Measurements from ENCODE around the gene ZCCHC7.

ZCCHC7 gene

DNA sequence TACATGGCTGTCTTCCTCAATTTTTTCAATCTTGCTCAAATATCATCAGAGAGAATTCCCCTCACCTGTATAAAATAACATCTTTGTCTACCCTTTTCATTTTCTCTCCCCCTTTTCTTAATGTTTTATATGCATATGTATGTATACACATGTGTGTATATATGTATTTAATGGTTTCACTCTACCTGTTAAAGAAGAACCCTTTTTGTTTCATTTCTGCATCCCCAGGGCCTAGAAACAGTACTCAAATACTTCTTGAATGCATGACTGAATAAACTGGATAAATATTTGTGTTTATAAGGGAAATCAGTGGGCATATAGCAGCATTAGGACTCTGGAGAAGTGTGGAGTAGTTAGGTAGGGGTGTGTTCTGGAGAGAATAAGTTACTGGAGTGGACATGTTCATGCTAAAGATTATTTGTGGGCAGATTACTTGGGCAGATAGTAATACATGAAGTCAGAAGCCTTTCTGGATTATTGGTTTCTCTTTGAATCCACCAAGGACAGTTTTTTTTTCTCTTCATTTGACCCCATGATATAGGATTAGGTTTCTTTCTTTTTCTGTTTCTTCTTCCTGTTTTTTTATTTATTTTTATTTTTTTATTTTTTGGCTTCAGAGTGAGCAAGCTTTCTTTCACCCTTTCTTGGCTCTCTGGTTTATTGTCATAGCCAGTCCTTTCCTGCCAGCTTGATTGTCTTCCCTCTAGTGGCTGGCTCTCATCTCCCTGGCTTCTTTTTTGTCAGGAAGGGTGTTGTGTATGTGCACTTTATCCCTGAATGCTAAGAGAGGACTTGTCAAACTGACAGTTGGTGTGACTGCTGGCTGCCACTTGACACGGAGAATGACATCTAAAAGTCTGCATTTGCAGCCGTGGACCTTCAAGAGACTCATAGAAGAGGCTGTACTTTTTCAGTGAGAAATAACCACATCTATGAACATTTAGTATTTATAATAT, 89.3 kb downstream of the ZCCHC7 start:
- DNase-seq (ENCODE audit: low spot score): no peak

DNA sequence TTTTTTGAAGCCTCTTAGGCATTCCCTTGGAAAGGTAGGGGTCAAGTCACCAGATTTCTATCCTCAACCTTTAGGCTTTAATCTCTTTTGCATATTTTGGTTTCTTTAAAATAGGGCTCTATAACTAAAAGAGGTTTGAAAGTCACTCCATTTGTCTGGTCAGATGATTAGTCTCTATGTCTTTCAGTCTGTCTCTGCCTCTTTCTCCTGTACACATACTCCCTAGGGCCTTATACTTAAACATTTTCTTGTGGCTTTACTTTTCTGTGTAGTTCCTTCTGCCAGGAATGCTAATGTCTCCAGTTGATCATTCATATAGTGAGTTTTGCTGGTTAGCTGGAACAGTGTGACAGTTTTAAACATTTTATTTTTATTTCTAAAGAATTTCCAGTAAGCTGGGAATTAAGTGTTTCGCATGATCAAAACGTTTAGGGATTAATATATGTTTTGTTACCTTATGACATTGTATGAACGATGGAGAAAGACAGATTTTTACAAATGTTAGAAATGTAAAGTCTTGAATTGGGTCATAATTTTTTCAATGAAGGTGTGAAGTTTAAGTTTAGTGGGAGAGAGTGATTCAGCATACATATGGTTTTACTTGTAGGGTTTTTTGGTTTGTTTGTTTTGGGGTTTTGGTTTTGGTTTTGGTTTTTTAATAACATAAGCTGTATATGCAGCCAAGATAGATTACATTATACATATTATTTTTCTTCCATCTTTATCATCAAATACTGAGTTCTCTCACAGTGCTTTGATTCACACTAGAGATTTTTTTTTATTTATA, 90.6 kb downstream of the ZCCHC7 start:
- DNase-seq (ENCODE audit: low spot score): no peak

DNA sequence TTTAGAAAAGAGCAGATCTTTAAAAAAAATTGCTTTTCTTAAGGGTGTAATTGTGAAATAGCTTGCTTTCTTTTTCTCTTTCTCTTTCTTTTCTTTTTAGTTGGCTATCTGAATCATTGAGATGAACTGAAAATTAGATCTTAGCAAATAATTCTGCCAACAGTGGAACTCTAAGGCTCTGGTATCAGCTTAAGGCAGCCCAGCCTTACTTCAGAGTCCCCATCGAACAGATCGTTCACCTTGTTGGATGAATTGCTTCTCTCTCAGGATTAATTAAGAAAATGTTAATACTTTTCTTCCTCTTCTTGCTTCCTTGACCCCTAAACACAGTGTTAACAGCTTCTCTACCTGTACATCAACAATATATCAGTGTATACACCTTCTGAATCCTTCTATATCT, 92.1 kb downstream of the ZCCHC7 start:
- no peak for DNase-seq (ENCODE audit: low spot score)

DNA sequence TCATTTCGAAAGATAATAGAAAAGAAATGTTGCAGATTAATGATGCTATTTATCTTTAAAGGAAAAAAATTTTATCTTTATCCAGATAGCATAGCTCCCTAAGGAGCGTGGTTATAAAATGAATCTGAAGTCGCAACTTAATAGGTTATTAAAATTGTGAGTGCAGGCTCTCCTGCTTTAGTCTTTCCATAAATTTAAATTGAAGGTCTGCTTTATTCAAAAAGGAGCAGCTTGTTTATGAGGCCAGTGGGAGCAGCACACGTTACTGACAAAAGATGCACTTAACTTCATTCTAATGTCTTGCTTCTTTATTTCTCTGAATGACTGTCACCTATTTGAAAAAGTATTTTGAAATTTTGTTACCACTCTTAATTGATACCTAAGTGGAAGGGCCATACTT, 95.0 kb downstream of the ZCCHC7 start:
- DNase-seq (ENCODE audit: low spot score): no peak

DNA sequence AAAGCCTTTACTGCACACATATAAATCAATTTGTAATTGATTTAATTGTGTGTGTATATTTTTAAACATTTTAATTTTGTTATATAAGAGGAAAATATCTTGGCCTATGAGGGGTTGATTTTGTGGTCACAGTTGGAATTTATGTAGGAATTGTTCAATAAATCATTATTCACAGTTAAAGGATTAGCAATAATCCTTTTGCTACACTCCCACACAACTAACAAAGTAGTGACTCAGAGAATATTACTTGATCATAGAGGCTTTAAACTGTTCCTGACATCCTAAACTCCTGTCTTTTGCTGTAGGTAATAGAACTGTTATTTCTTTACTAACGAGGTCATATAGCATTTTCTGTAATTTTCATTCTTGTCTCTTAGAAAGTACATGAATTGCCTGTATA, 95.5 kb downstream of the ZCCHC7 start:
- no peak for DNase-seq (ENCODE audit: low spot score)

DNA sequence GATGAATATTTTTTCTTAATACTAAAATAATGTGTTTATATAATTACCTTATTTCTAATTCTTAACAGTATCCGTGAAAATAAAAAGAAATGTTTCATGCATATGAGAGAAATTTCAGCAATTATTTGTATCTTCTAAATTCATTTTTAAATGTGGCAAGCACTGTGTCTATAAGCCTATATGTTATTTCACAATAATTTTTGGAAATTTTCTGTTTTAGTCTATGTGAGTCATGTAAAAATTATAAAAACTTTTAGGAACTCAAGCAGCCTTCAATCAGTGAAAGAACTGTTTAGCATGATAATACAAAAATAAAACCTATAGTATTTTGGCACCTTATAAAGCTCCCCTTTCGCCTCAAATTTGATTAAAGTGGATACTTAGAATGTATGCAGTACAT, 96.8 kb downstream of the ZCCHC7 start:
- DNase-seq (ENCODE audit: low spot score): no peak

DNA sequence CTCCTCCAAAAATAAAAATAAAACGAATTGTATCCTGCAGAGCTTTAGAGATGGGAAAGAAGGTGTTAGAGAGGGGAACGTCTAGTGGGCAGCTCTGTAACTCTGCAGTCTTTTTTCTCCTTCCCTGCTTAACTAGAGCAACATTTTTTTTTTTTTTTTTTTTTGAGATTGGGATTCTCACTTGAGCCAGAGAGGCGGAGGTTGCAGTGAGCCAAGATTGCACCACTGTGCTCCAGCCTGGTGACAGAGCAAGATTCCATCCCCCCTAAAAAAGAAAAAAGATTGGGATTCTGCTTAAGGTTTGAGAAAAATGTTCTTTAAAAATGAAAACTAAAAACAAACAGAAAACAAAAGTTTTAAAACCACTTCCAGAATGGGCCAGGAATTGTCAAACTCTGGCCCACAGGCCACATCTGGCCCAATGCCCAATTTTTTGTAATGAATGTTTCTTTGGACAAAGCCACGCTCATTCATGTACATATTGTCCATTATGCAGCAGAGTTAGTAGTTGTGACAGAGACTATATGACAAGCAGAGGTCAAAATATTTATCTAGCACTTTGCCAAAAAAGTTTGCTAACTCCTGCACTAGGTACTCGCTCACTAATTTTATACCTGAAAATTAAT, 98.5 kb downstream of the ZCCHC7 start:
- no peak for DNase-seq (ENCODE audit: low spot score)

DNA sequence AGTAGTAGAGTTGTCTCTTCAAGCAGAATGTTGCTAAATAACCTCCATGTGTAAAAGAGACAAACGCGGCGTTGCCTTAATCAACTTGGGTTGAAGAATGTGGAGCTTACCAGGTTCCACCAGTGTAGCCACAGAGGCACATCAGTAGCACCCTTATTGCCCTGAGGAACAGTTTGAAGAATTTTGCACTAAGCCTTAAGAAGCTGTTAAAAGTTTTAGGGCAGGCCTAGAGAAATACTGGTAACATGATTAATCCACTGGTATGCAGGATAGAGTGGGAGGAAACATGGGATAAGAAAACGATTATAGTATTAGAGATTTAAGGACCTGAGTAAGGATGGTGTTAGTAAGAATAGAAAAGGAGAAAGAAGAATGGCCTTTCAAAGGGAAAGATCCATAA, 100.6 kb downstream of the ZCCHC7 start:
- no peak for DNase-seq (ENCODE audit: low spot score)

DNA sequence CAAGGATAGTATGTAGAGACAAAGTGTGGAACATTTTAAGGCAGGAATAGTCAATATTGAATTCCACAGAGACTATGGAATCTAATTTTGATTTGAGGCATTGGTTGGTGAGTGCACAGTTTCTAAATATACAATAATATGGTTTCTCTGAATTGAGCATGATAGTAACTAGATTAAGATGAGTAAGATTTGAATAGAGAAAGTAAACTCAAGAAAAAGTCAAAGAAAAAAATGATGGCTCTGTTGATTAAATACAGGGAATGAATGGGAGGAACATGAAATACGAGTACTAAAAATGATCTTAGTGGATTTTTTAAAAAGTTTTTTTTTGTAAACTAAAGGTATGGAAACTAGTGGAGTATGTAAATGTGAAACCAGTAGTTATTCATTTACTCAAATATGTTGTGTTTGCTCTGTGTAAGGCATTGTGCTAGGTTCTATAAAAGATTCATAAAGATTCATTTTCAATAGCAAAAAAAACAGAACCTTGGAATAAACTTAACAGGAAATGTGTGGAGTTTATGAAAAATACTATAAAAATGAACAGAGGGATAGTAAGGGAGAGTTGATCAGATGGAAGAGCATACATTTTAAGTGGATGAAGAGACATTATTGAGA, 101.2 kb downstream of the ZCCHC7 start:
- DNase-seq (ENCODE audit: low spot score): no peak

DNA sequence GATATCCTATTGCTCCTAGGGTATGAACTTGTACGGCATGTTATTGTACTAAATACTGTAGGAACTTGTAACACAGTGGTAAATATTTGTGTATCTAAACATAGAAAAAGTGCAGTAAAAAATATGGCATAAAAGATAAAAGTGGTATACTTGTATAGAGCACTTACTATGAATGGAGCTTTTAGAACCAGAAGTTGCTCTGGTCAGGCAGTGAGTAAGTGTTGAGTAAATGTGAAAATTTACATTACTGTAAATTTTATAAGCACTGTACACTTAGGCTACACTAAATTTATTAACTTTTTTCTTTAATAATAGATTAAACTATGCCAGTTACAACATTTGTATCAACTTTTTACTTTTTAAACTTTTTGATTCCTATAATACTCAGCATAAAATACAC, 109.1 kb downstream of the ZCCHC7 start:
- no peak for DNase-seq (ENCODE audit: low spot score)

DNA sequence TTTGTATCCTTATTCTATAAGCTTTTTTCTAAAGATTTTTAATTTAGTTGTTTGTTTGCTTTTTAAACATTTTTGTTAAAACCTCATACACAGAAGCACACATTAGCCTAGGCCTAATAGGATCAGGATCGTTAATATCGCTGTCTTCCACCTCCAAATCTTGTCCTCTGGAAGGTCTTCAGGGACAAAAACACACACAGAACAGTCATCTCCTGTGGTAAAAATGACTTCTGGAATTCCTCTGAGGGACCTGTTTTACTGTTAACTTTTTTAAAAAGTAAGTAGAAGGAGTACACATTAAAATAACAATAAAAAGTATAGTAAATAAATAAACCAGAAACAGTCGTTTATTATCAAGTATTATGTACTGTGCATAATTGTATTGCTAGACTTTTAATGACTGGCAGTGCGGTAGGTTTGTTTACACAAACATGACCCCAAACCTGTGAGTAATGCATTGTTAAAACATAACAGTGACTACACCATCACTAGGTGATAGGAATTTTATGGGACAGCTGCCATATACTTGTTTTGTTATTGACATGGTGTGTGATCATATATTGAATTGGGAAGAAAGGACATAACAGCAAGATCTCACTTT, 109.6 kb downstream of the ZCCHC7 start:
- DNase-seq (ENCODE audit: low spot score): no peak

DNA sequence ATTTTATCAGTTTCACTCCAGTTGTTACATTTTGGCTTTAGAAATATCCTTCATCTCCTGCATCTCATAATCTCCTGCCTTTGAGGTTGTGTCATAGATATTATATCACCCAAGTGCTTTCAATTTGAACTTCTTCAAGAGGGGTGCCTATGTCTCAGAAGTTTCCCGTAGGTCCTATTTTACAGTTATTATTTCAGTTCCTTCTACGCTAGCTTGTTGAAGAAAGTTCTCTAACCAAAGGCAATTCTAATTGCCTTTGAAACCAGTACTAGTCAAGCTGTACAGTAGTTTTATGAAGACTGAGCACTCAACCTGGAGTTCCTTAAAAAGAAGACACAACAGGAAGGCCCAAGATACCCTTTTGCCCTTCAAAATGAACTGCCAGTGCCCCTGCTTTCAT, 116.4 kb downstream of the ZCCHC7 start:
- DNase-seq (ENCODE audit: low spot score): no peak

DNA sequence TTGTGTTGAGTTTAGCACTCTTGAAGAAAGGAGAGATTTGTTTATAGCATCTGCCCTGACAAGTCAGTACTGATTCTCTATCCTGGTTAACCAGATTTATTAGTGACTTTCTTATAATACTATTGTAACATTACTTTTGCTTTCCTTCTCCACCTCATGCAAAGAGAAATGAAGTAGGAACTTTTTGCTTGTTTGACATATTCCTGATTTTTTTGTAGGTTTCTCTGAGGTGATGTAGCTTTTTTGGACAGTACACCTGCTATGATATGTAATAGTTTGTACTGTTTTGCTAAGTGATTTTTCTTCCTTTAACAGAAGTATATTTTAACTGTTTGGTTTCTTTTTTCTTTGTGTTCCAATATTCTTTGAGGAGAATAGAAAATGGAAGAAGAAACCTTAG, 117.7 kb downstream of the ZCCHC7 start:
- no peak for DNase-seq (ENCODE audit: low spot score)

DNA sequence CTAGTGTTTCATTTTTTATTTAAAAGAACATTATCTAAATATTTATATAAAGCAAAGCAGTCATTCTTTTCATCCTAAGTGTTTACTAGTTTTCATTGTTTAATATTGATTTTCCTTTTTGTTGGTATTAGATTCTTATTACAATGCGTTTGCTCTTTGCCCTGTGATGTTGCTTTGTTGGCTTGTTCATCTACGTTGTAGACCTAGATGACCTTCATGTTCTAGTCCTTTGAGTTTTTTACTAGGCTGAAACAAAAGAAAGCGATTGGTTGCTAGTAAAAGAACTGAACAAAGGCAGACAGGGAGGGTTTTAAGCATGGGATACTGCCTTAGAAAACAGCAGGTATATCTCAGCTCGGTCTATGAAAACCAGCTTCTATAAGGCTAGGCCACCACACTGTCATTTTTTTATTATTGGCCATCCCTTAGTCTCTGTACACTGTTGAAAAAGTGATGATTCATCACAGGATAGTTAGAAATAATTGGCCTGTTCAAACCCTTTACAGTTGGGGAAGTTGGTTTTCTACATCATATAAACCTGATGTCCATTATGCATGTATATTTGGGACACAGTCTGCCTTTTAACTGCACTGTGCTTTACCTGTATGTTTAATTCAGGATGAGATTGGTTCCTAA, 119.0 kb downstream of the ZCCHC7 start:
- no peak for DNase-seq (ENCODE audit: low spot score)

DNA sequence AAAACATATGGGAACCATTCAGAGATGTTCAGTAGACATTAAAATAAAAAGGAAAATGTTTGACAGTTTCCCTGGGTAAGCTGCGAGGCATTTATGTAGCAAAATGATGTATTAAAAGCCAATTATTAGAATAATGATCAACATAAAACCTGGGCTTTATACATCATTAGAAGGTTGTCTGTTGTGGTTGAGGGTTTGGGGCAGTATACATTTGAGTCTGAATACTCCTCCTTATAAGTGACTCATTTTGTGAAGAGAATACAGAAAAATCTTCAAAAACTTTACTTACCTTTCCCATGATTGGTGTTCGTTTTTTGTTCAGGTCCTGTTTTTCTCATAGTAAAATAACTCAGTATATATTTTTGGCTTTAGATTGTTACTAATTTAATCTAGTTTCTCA, 119.5 kb downstream of the ZCCHC7 start:
- DNase-seq (ENCODE audit: low spot score): no peak

DNA sequence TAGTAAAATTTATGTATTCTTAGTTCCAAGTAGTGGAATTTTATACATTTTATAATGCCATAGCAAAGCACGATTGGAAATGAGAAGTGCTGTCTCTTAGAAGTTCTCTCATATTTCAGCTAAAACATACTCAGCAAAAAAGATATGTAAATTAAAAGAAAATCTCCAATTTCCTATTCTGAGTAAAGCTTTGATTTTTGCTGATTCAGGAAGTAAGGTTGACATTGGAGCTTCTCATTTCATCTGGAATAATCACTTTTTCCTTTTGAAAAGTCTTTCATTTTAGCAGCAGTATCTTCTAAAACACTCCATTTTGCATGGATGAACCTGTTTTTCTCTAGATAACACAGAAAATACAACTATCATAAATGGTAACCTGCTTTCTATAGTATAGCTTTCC, 121.0 kb downstream of the ZCCHC7 start:
- no peak for DNase-seq (ENCODE audit: low spot score)

DNA sequence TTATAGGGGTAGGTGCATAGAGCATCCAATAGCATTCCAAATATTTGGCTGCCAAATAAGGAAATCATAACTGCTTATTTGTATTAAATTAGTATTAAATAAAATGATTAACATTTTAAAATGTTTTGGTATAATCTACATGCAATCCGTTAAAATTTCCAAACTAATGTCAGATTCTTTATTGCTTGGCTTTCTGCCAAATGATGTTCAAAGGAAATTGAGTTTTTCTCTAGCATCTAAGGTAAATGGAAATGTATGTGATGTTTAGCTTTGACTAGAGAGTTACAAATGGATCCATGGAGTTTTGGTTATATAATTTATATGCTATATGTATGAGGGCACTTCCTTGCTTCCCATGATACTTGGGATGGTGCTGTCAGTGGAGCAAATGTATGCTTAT, 121.7 kb downstream of the ZCCHC7 start:
- DNase-seq (ENCODE audit: low spot score): no peak

DNA sequence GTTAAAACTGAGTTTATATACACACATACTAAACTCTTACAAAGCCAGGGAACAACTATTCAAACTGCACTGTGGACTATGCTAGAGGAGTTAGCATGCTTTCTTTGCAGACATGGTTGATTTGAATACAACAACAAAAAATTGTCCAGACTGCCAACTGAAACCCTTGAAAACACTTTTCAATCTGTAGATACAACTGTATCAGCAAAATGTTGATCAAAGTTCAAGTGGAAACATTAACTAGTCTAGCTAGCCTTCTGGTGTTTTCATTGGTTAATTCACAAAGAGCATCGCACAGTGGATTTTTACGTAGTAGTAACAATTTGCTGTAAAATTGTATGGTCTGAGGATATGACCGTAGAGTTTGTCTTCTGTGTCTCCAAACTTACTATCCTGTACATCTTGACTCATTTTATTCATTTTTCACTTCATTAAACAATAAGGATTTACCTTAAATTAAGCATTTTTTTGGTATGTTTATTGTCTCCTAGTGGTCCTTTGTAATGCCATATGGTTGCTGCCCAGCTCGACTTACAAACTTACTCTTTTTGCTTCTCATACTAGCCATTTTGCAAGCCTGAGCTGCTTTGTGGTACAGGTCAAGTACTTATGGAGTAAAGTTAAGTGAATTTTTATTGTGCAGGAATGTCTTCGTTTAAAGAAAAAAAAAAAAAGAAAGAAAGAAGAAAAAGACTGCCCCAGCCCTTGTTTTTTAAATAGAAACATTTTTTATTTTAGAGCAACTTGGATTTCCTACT, 123.4 kb downstream of the ZCCHC7 start:
- DNase-seq (ENCODE audit: low spot score): no peak

DNA sequence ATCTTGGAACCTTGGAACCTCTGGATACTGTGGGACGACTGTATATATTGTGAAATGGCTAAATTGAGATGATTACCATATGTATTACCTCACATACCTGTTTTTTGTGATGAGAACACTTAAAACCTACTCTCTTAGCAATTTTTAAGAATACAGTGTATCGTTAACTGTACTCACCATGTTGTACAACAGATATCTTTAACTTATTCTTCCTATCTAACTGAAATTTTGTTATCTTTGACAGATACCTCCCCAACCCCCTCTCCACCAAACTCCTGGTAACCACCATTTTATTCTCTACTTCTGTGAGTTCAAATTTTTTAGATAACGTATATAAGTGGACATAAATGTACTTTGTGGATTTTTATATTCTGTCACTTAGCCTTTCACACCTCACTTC, 126.5 kb downstream of the ZCCHC7 start:
- no peak for DNase-seq (ENCODE audit: low spot score)

DNA sequence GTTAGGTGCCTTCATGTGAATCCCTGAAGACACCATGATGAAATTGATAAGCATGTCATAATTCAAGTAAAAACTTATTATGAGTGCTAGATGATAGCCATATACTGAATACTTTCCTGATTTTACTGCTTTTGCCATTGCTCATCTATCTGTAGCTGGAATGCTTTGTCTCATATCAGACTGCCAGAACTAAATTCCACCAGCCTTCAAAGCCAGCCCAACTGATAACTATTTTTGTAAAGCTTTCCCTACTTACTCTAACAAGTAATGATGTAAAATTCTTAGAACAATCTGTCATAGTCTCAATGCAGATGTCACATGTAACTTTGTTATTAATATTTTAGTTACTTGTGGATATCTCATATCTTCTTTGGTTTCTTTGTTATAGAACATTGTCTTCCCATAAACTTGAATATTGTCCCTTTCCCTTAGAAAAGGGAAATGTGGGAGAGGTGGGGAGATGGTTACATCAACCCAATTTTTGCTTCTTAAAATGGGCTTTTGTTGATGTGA, 128.3 kb downstream of the ZCCHC7 start:
- DNase-seq (ENCODE audit: low spot score): no peak

DNA sequence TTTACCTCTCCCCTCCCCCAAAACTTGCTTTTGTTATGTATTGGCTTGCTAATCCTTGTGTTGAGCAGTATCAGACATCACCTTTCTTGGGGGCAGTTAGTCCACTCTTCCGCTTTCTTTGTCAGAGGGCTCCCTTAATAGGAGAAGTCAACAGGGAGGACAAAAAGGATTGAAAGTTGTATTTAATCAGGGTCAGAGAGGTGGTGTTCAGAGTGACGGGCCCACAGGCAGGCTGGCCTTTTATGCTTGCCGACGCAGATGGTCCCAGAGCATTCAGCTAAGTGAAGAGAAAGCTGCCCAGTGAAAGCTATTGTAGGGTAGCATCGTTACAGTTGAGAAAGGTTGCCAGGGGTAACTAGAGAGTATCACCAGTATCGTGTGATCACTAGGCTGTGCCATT, 131.1 kb downstream of the ZCCHC7 start:
- DNase-seq (ENCODE audit: low spot score): no peak
